HG03558 (cell line): Measurements from ENCODE around the gene ATP1A4.

ENCODE experiments used
- ATAC-seq: cut with Tn5 transposase; IDR thresholded peaks from one replicate; pipeline ENCODE4 v1.9.1; 2021; ENCODE audit warnings: moderate number of reproducible peaks; ENCODE audit not compliant: unreplicated experiment; ENCODE audit errors: extremely low read depth

The ATP1A4 gene

GRCh38 chr1:160196143-160196542, 44.7 kb downstream of the ATP1A4 start:
- no peak for ATAC-seq

GRCh38 chr1:160197231-160197630, 45.8 kb downstream of the ATP1A4 start:
- ATAC-seq: no peak

- ATAC-seq: no peak
These were observed 49.4 kb downstream of the ATP1A4 start for GRCh38 chr1:160200786-160201185.

- ATAC-seq: no peak
These were observed 53.3 kb downstream of the ATP1A4 start for GRCh38 chr1:160204526-160205241.

- ATAC-seq: no peak
These were observed 54.0 kb downstream of the ATP1A4 start, which contains the start of gene PEA15 for GRCh38 chr1:160205242-160206035. TSS of gene PEA15 (plus strand) at chr1:160205384. CDS start at chr1:160211545, 6,161 bp downstream.

GRCh38 chr1:160206036-160206389, 54.6 kb downstream of the ATP1A4 start:
- no peak for ATAC-seq

GRCh38 chr1:160206421-160207117, 55.2 kb downstream of the ATP1A4 start:
- ATAC-seq: no peak

- ATAC-seq: no peak
These were observed 55.8 kb downstream of the ATP1A4 start for GRCh38 chr1:160207118-160207650.

- ATAC-seq: no peak
These were observed 56.6 kb downstream of the ATP1A4 start for GRCh38 chr1:160207771-160208556.

GRCh38 chr1:160208557-160209320, 57.3 kb downstream of the ATP1A4 start:
- no peak for ATAC-seq

GRCh38 chr1:160209321-160210046, 58.1 kb downstream of the ATP1A4 start:
- ATAC-seq: no peak

GRCh38 chr1:160210561-160210960, 59.2 kb downstream of the ATP1A4 start:
- ATAC-seq: no peak

GRCh38 chr1:160211046-160211790, 59.8 kb downstream of the ATP1A4 start:
- no peak for ATAC-seq

GRCh38 chr1:160214481-160215140, 63.2 kb downstream of the ATP1A4 start:
- ATAC-seq: no peak

- no peak for ATAC-seq
These were observed 64.9 kb downstream of the ATP1A4 start for GRCh38 chr1:160216301-160216700.

- no peak for ATAC-seq
These were observed 66.2 kb downstream of the ATP1A4 start for GRCh38 chr1:160217481-160218051.
